Measurements from ENCODE around the gene COL15A1.

The COL15A1 gene

GRCh38 chr9:98973171-98973570 is 29.5 kb downstream of the COL15A1 start:
- DNase-seq (ENCODE audit: low read depth in 3 of 3), result no peak

GRCh38 chr9:98973576-98973975 is 29.9 kb downstream of the COL15A1 start:
- no peak for DNase-seq (ENCODE audit: low read depth in 3 of 3)

GRCh38 chr9:98974106-98974505 is 30.4 kb downstream of the COL15A1 start:
- DNase-seq (ENCODE audit: low read depth in 3 of 3), result no peak

- DNase-seq (ENCODE audit: low read depth in 3 of 3), result no peak
These were observed 30.8 kb downstream of the COL15A1 start for GRCh38 chr9:98974554-98974953.

GRCh38 chr9:98974994-98975712 is 31.4 kb downstream of the COL15A1 start:
- peak; percentile 65 to 75 (median 73) for DNase-seq (ENCODE audit: low read depth in 3 of 3)

GRCh38 chr9:98975838-98976237 is 32.1 kb downstream of the COL15A1 start:
- DNase-seq (ENCODE audit: low read depth in 3 of 3), result no peak

- DNase-seq (ENCODE audit: low read depth in 3 of 3), result no peak
These were observed 33.6 kb downstream of the COL15A1 start for GRCh38 chr9:98977246-98977714.

- no peak for DNase-seq (ENCODE audit: low read depth in 3 of 3)
These were observed 34.1 kb downstream of the COL15A1 start for GRCh38 chr9:98977813-98978212.

- no peak for DNase-seq (ENCODE audit: low read depth in 3 of 3)
These were observed 34.5 kb downstream of the COL15A1 start for GRCh38 chr9:98978231-98978681.

- DNase-seq (ENCODE audit: low read depth in 3 of 3), result no peak
These were observed 36.6 kb downstream of the COL15A1 start for GRCh38 chr9:98980291-98980690.

GRCh38 chr9:98983295-98984268 is 39.9 kb downstream of the COL15A1 start:
- no peak for DNase-seq (ENCODE audit: low read depth in 3 of 3)

- DNase-seq (ENCODE audit: low read depth in 3 of 3), result no peak
These were observed 41.9 kb downstream of the COL15A1 start for GRCh38 chr9:98985596-98985995.

- no peak for DNase-seq (ENCODE audit: low read depth in 3 of 3)
These were observed 43.4 kb downstream of the COL15A1 start for GRCh38 chr9:98986866-98987651.

GRCh38 chr9:98989036-98990000 is 45.6 kb downstream of the COL15A1 start:
- DNase-seq (ENCODE audit: low read depth in 3 of 3), result no peak

- DNase-seq (ENCODE audit: low read depth in 3 of 3), result no peak
These were observed 46.6 kb downstream of the COL15A1 start for GRCh38 chr9:98990181-98990870.

GRCh38 chr9:98992107-98992884 is 48.6 kb downstream of the COL15A1 start:
- no peak for DNase-seq (ENCODE audit: low read depth in 3 of 3)

- no peak for DNase-seq (ENCODE audit: low read depth in 3 of 3)
These were observed 49.3 kb downstream of the COL15A1 start for GRCh38 chr9:98992885-98993569.

- peak; percentile 17 to 28 (median 25) for DNase-seq (ENCODE audit: low read depth in 3 of 3)
These were observed 49.9 kb downstream of the COL15A1 start for GRCh38 chr9:98993570-98993945.
